ENCODE results near the gene ELF4.
A peak's percentile ranks its signal among the peaks of the same experiment; 100 is the strongest.

ELF4 gene

GRCh38 chrX:130083656-130084382 is 26.5 kb downstream of the ELF4 start:
- no peak for DNase-seq (ENCODE audit: low spot score)

- DNase-seq (ENCODE audit: low spot score): no peak
Observed at GRCh38 chrX:130083107-130083490, 27.2 kb downstream of the ELF4 start.

- peak; percentile 18 for DNase-seq (ENCODE audit: low spot score)
Observed at GRCh38 chrX:130082244-130083106, 27.8 kb downstream of the ELF4 start.

- DNase-seq (ENCODE audit: low spot score): no peak
Observed at GRCh38 chrX:130081421-130082045, 28.8 kb downstream of the ELF4 start.

- no peak for DNase-seq (ENCODE audit: low spot score)
Observed at GRCh38 chrX:130080791-130081367, 29.4 kb downstream of the ELF4 start.

- peak; percentile 76 for DNase-seq (ENCODE audit: low spot score)
Observed at GRCh38 chrX:130079824-130080406, 30.4 kb downstream of the ELF4 start.

GRCh38 chrX:130075777-130076176 is 34.5 kb downstream of the ELF4 start:
- no peak for DNase-seq (ENCODE audit: low spot score)

GRCh38 chrX:130072345-130072740 is 38.0 kb downstream of the ELF4 start:
- no peak for DNase-seq (ENCODE audit: low spot score)

GRCh38 chrX:130071611-130072344 is 38.5 kb downstream of the ELF4 start:
- no peak for DNase-seq (ENCODE audit: low spot score)

- DNase-seq (ENCODE audit: low spot score): no peak
Observed at GRCh38 chrX:130066975-130067615, 43.2 kb downstream of the ELF4 start.

- peak; percentile 61 for DNase-seq (ENCODE audit: low spot score)
Observed at GRCh38 chrX:130060122-130061069, 49.9 kb downstream of the ELF4 start.

- no peak for DNase-seq (ENCODE audit: low spot score)
Observed at GRCh38 chrX:130058652-130059051, 51.6 kb downstream of the ELF4 start.

- no peak for DNase-seq (ENCODE audit: low spot score)
Observed at GRCh38 chrX:130057209-130057608, 53.1 kb downstream of the ELF4 start.

- no peak for DNase-seq (ENCODE audit: low spot score)
Observed at GRCh38 chrX:130055899-130056298, 54.4 kb downstream of the ELF4 start.

GRCh38 chrX:130055103-130055502 is 55.2 kb downstream of the ELF4 start:
- DNase-seq (ENCODE audit: low spot score): no peak

- no peak for DNase-seq (ENCODE audit: low spot score)
Observed at GRCh38 chrX:130053236-130053635, 57.1 kb downstream of the ELF4 start.

GRCh38 chrX:130051176-130051845 is 59.0 kb downstream of the ELF4 start:
- no peak for DNase-seq (ENCODE audit: low spot score)

GRCh38 chrX:130049821-130050220 is 60.5 kb downstream of the ELF4 start:
- DNase-seq (ENCODE audit: low spot score): no peak

GRCh38 chrX:130048686-130049222 is 61.5 kb downstream of the ELF4 start:
- no peak for DNase-seq (ENCODE audit: low spot score)

Data from Ammon's horn (tissue), 1 donor.